ENCODE measurements around the gene VMAC. TPM values are rescaled to one million over a fixed set of nuclear protein-coding genes. Genes with fewer than 3 reads are reported as not detected.

The VMAC gene
- polyA plus RNA-seq, 2 of the 4 experiments (the other 2 are of a cell fraction) = 1.1 to 1.6 TPM

DNA sequence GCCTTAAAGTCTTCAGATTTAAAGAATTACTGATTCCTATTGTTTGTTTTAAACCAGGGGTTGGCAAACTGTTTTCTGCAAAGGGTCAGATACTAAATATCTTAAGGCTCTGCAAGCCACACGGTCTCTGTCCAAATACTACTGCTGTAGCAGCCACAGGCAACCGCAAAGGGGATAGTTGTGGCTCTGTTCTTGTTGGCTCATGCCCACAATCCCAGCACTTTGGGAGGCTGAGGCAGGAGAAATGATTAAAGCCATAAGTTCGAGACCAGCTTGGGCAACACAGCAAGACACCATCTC lies 50.9 kb downstream of the VMAC start:
- 86% methylated on average over 3 of the region's 3 CpGs for WGBS (ENCODE audit: missing lambda C conversion rate)
- FAIRE-seq (no peak), ATAC-seq (no peak), DNase-seq (ENCODE audit: low read depth in 1 of 2, low spot score in 1 of 2) (no peak)
- H3K4me3 ChIP-seq = no peak overlapping the region
- no peak for TF ChIP-seq RNF2 (IDR thresholded peaks at IDR 0.05; ENCODE audit: borderline replicate concordance, low read depth)
- TF ChIP-seq, protein P1, sequence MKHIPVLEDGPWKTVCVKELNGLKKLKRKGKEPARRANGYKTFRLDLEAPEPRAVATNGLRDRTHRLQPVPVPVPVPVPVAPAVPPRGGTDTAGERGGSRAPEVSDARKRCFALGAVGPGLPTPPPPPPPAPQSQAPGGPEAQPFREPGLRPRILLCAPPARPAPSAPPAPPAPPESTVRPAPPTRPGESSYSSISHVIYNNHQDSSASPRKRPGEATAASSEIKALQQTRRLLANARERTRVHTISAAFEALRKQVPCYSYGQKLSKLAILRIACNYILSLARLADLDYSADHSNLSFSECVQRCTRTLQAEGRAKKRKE (CRISPR knock-in tag; IDR thresholded peaks at IDR 0.05; ENCODE audit: low read depth) = no peak
- no peak for TF ChIP-seq CBX8 (IDR thresholded peaks at IDR 0.05)
- no peak for TF ChIP-seq MAFK (IDR thresholded peaks at IDR 0.05; ENCODE audit: partially characterized antibody)
- TF ChIP-seq ZNF302 (CRISPR knock-in tag; IDR thresholded peaks at IDR 0.05) = no peak
- TF ChIP-seq RCOR1 (IDR thresholded peaks at IDR 0.05; ENCODE audit: low read depth, low read length) = no peak
- TF ChIP-seq GATA3 (IDR thresholded peaks at IDR 0.05; ENCODE audit: borderline replicate concordance) = no peak
- TF ChIP-seq SREBF2 (IDR thresholded peaks at IDR 0.05) = no peak
- TF ChIP-seq TP53 (CRISPR knock-in tag; IDR thresholded peaks at IDR 0.05) = no peak
- no peak for TF ChIP-seq HES2 (IDR thresholded peaks at IDR 0.05)
- H3K27ac ChIP-seq = no peak overlapping the region
- peaks cover 30% of the 10 kb centered on the region; the same call in 2 of the 3 replicates for H3K4me1 ChIP-seq
- ChIA-PET POLR2A (no interaction called here), CTCF (interaction anchor here (0.5 to 3.0 kb wide), 3 partner anchors 12 to 151 kb away, joined by 3 to 17 read pairs (median 5); no protein-coding TSS in a partner anchor)
- no peaks in the 10 kb centered on the region for H3K9me3 ChIP-seq
- H3K4me2 ChIP-seq = no peak overlapping the region

DNA sequence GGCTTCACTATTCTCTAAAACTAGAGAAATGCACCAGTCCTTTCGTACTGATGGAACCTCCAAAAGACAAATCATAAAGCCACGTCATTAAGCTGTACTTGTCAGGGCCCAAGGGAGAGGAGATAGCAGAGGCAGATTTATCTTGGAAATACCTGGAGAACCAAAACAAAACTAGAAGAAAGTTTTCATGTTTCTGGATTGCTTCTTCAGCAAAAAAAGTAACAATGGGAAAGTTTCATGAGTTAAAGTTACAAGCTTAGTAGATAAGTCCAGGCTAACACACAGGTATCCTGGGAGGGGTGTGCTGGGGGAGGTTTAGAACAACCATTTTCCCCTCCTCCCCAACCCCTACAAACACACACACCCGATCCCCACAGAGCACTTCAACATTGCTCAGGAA lies 51.7 kb downstream of the VMAC start:
- H3K4me1 ChIP-seq = peaks cover 30% of the 10 kb centered on the region; the same call in 2 of the 3 replicates
- no peak for FAIRE-seq
- H3K4me2 ChIP-seq = no peak overlapping the region
- TF ChIP-seq MAFK (IDR thresholded peaks at IDR 0.05; ENCODE audit: partially characterized antibody) (peak; percentile 6), HOXB5 (CRISPR knock-in tag; IDR thresholded peaks at IDR 0.05) (no peak), ELK1 (IDR thresholded peaks at IDR 0.05; ENCODE audit: low read depth, low read length) (no peak), CTCF (IDR thresholded peaks at IDR 0.05) (no peak)
- 100% methylated on average over 3 of the region's 3 CpGs for WGBS (ENCODE audit: missing lambda C conversion rate)
- ATAC-seq = no peak
- POLR2A ChIA-PET = no interaction called here
- no peaks in the 10 kb centered on the region for H3K9me3 ChIP-seq
- CTCF ChIA-PET = interaction anchor here (0.5 to 3.0 kb wide), 4 partner anchors 11 to 152 kb away, joined by 3 to 17 read pairs (median 4); no protein-coding TSS in a partner anchor
- H3K4me3 ChIP-seq = no peak overlapping the region
- H3K27ac ChIP-seq = no peak overlapping the region
- DNase-seq (ENCODE audit: low read depth in 1 of 2, low spot score in 1 of 2) = no peak

- 96% methylated on average over 12 of the region's 12 CpGs for WGBS (ENCODE audit: missing lambda C conversion rate)
- ChIA-PET CTCF (interaction anchor here (0.8 to 3.0 kb wide), 2 partner anchors 11 to 37 kb away, joined by 3 to 17 read pairs; no protein-coding TSS in a partner anchor), POLR2A (no interaction called here)
- peaks cover 30% of the 10 kb centered on the region; the same call in 2 of the 3 replicates for H3K4me1 ChIP-seq
- no peak overlapping the region for H3K27ac ChIP-seq
- DNase-seq (ENCODE audit: low read depth in 1 of 2, low spot score in 1 of 2) (no peak), ATAC-seq (no peak; a peak in 1 of 6 replicates), FAIRE-seq (no peak)
- H3K4me2 ChIP-seq = no peak overlapping the region
- H3K9me3 ChIP-seq = no peaks in the 10 kb centered on the region
- H3K4me3 ChIP-seq = no peak overlapping the region
- TF ChIP-seq MAZ (IDR thresholded peaks at IDR 0.05; ENCODE audit: borderline replicate concordance, low read depth, low read length) (no peak), ELK1 (IDR thresholded peaks at IDR 0.05; ENCODE audit: low read depth, low read length) (no peak), MYC (IDR thresholded peaks at IDR 0.05; ENCODE audit: borderline replicate concordance, low read length) (no peak), KDM1A (IDR thresholded peaks at IDR 0.05; ENCODE audit: low read depth) (no peak), PBX3 (IDR thresholded peaks at IDR 0.05) (no peak), HEYL (CRISPR knock-in tag; IDR thresholded peaks at IDR 0.05) (no peak), TP53 (CRISPR knock-in tag; IDR thresholded peaks at IDR 0.05) (no peak), POLR2AphosphoS2 (conservative IDR thresholded peaks at IDR 0.05; ENCODE audit: low read length) (no peak), CHD2 (IDR thresholded peaks at IDR 0.05; ENCODE audit: low read length, partially characterized antibody) (no peak), ESRRA (IDR thresholded peaks at IDR 0.05; ENCODE audit: borderline replicate concordance, low read length) (no peak)
Measured at GRCh38 chr19:5956728-5957127, 52.1 kb downstream of the VMAC start.
